ENCODE measurements around the gene ODAD4.
"Not testable (repeated sequence)": the region's sequence is repeated elsewhere in the genome, so short reads cannot be mapped to it uniquely, and the experiment has no call there.

The ODAD4 gene

DNA sequence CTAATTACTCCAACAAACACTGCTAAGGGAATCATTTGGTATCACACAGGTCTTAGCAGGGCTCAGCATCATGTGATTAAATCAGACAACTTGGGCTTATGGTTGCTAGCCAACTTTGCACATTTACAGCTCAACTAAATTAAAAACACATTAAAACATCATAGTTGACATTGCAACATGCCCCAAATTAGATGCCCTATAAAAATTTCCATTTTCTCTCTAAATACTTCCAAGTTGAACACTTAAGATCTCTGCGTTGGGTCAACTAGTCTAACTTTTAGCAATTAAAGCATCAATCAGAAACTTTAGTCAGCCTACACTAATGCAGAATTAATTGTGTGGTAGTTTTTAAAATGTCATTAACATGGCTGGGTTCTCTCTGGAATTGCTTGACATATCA lies 74.7 kb downstream of the ODAD4 start:
- no peak for DNase-seq

GRCh38 chr17:42009170-42009569 lies 78.8 kb downstream of the ODAD4 start:
- no peak for DNase-seq

DNA sequence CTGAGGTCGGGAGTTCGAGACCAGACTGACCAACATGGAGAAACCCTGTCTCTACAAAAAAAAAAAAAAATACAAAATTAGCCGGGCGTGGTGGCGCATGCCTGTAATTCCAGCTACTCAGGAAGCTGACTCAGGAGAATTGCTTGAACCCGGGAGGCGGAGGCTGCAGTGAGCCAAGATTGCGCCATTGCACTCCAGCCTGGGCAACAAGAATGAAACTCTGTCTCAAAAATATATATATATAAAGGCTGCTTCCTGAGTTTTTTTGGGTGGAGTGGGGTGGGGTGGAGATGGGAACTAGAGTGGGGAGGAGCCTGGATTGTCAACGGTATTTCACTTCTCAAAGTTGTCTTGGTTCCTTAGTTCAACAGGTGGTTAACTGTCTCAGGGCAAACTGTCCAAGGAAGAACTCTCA lies 79.9 kb downstream of the ODAD4 start:
- not testable (repeated sequence) for DNase-seq

DNA sequence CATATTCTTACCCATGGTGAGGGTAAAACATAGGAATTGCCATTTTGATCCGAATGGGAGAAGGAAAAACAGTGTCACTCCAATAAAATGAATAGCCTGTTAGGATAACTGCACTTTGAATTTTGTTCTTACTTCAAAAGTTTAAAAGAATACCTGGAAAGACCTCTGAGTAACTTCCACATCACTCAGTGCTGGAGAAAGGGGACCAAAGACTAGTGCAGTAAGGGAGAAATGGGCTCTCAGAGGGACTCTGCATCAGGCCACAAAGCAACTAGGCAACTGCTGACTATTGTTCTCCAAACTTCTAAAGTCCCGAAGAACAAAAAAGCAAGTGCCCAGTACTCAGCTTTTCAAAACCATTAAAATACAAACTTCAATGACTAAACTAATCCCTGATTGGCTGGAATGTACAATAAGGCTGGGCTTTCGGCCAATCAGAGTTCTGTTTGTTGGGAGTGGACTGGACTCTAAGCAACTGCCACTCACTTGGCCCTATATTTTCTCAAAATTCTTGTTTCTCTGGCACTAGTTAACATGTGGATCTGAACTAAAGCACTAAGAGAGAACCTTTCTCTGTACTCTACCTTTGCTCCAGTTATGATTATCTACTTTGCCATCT lies 80.6 kb downstream of the ODAD4 start:
- peak; percentile 30 for DNase-seq

DNA sequence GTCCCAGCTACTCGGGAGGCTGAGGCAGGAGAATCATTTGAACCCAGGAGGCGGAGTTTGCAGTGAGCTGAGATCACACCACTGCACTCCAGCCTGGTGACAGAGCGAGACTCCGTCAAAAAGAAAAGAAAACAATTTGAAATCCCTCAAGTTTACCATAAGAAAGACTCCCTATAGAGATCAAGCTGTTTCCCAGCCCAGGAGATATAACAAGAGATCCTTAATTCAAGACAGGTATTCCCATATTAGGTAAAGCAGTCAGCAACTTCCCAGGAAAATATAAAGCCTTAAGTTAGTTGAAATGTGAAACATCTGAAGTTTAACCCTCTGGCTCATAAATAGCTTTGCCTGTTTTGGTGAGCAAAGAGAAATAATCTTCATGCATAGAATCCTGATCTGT lies 81.9 kb downstream of the ODAD4 start:
- DNase-seq = not testable (repeated sequence)

GRCh38 chr17:42013740-42014139 lies 83.3 kb downstream of the ODAD4 start:
- DNase-seq = not testable (repeated sequence)

Measured in activated CD4-positive, alpha-beta T cell treated with anti-CD3 and anti-CD28 coated beads, Interleukin-2, Interleukin-6, amounts not matched to agents 100 ng/mL and 50 ng/mL, durations not matched to agents 16 hours and 8 hours (primary cell).